Pancreas (tissue), 10 donors: ENCODE data around the gene VWA8. TPM values are rescaled to one million over a fixed set of nuclear protein-coding genes. Genes with fewer than 3 reads are reported as not detected.
"Not testable (repeated sequence)": the region's sequence is repeated elsewhere in the genome, so short reads cannot be mapped to it uniquely, and the experiment has no call there.

Experiments used
- ATAC-seq, 4 donors: fragments of 200-7000 bp; cut with Tn5 transposase; one replicate each; pipeline versions ENCODE4 v1.8.0 to v1.9.1; 2020; ENCODE audit warnings: mild to moderate bottlenecking in 4 of 4, moderate library complexity in 4 of 4
- DNase-seq, 6 donors: peaks; one replicate each; pipeline ENCODE4 v3.0.0-alpha.2; 2020
- FAIRE-seq: peaks from 2 replicates; lab custom pipeline; 2012; peaks lifted over from hg19 to GRCh38; lab: Jason Lieb, UNC
- H3K27ac ChIP-seq, 4 donors: fragments of 200-600 bp; sonication (generic); 1 replicate in 3 of 4; 2 replicates in 1 of 4; pipeline versions ENCODE4 v1.5.0 to v1.8.0; 2020
- H3K27me3 ChIP-seq, 4 donors: fragments of 200-600 bp; one replicate each; pipeline ENCODE4 v1.8.0; 2021
- H3K36me3 ChIP-seq, 3 donors: fragments of 200-600 bp; sonication (generic) in 1 of 3; one replicate each; pipeline versions ENCODE4 v1.5.0 to v1.8.0; 2020 to 2021
- H3K4me1 ChIP-seq, 3 donors: fragments of 200-600 bp; one replicate each; pipeline ENCODE4 v1.8.0; 2021
- H3K4me3 ChIP-seq, 4 donors: fragments of 200-600 bp; sonication (generic) in 2 of 4; one replicate each; pipeline versions ENCODE4 v1.5.0 to v1.8.0; 2020 to 2021
- H3K9me3 ChIP-seq, 4 donors: fragments of 200-600 bp; one replicate each; pipeline ENCODE4 v1.8.0; 2021
- WGBS, 2 donors: extraction: QIAGEN DNeasy Blood & Tissue Kit; methylation state at CpG; one replicate each; pipeline ENCODE4 v1.1.7; 2013; 5-methylcytosine and 5-hydroxymethylcytosine counted together
- intact Hi-C, 3 donors: fragments of 100-400 bp; cut with DNase I; formaldehyde crosslinking; loops; one replicate each; pipeline versions ENCODE4 v1.11.1 to v1.14.2; 2022
- polyA plus RNA-seq, 2 donors: library from polyadenylated mRNA; stranded (reverse); fragments of 200-250 nt; gene quantifications; one replicate each; pipeline ENCODE4 v1.2.3, GENCODE V29; 2013
- total RNA-seq, 6 donors: library from RNA; stranded (reverse); fragmentation: NEBNext Ultra II Directional in 4 of 6; extraction: Animal tissue kit (Norgen Biotek cat#: 25700) in 4 of 6; gene quantifications; one replicate each; pipeline versions ENCODE4 v1.2.1 to v1.2.4, GENCODE V29; 2021 to 2023
- TF ChIP-seq, protein P1 (sequence below), 4 donors: fragments of 200-600 bp; sonication (generic) in 3 of 4; IDR thresholded peaks; one replicate each; pipeline versions ENCODE4 v1.5.0 to v1.8.0; 2021; ENCODE audit warnings: antibody characterized with exemption in 4 of 4
- donor health status: healthy with polysubstance abuse.
- donor health status: DM: no; HTN: no; CAD: no; lungs with moderate emphysema.
- donor health status: DM: no; HTN: no; CAD: no.
- donor health status: control.
- donor health status: control.
- donor health status: Bipolar disorder and iron deficiency.
- donor health status: DM: yes; HTN: yes; CAD: no.
- donor health status: DM: no; HTN: no; CAD: no.
- donor health status: DM: no; HTN: no; CAD: no.
- donor health status: DM: yes; HTN: yes; CAD: no.

Gene VWA8
- total and polyA plus RNA-seq, 8 donors, result 3.3 to 15.8 (median 9.2) TPM

DNA sequence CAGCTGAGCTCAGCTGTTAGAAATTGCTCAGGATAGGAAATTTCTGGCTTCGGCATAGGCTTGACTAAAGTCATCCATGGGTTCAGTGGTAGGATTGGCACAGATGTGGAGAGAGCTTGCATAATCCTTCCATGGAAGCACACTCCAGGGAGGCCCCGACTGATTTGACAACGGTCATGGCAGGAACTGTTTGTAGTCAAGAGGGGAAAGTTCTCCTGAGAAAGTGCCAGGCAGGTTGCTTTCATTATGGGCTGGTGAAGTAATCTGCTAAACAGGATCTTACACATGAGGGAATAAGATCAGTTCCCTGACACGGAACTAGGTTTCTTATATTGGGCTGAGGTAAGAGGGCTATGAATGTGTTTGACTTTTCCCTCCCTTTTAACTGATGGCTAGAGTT, 383.5 kb downstream of the VWA8 start:
- DNase-seq, result no peak
- no peak overlapping the region for H3K4me3 ChIP-seq
- ATAC-seq, result peak in 3 of 4 donors; percentile 34 to 69 (median 47)
- no peaks in the 10 kb centered on the region for H3K27me3 ChIP-seq
- intact Hi-C loops, result no loop called here
- no peaks in the 10 kb centered on the region for H3K9me3 ChIP-seq
- H3K4me1 ChIP-seq, result peaks cover 0 to 5% (median 0%) of the 10 kb centered on the region in 3 donors
- TF ChIP-seq, protein P1, sequence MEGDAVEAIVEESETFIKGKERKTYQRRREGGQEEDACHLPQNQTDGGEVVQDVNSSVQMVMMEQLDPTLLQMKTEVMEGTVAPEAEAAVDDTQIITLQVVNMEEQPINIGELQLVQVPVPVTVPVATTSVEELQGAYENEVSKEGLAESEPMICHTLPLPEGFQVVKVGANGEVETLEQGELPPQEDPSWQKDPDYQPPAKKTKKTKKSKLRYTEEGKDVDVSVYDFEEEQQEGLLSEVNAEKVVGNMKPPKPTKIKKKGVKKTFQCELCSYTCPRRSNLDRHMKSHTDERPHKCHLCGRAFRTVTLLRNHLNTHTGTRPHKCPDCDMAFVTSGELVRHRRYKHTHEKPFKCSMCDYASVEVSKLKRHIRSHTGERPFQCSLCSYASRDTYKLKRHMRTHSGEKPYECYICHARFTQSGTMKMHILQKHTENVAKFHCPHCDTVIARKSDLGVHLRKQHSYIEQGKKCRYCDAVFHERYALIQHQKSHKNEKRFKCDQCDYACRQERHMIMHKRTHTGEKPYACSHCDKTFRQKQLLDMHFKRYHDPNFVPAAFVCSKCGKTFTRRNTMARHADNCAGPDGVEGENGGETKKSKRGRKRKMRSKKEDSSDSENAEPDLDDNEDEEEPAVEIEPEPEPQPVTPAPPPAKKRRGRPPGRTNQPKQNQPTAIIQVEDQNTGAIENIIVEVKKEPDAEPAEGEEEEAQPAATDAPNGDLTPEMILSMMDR (IDR thresholded peaks at IDR 0.05), result no peak
- H3K36me3 ChIP-seq, result no peaks in the 10 kb centered on the region
- no peak for FAIRE-seq
- no peak overlapping the region for H3K27ac ChIP-seq
- 56 to 58% methylated on average over 4 of the region's 4 CpGs for WGBS, 2 donors

DNA sequence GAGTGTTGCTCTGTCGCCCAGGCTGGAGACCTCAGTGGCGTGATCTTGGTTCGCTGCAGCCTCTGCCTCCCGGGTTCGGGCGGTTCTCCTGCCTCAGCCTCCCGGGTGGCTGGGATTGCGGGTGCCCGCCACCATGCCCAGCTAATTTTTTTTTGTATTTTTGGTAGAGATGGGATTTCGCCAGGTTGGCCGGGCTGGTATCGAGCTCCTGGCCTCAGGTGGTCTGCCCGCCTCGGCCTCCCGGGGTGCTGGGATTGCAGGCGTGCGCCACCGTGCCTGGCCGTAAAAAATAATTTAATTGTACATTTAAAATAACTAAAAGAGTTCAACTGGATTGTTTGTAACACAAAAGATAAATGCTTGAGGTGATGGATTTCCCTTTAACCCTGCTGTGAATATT, 387.3 kb downstream of the VWA8 start:
- ATAC-seq, H3K9me3 ChIP-seq, intact Hi-C loops, DNase-seq, H3K27me3 ChIP-seq, H3K4me1 ChIP-seq, H3K36me3 ChIP-seq, H3K4me3 ChIP-seq, FAIRE-seq, H3K27ac ChIP-seq: not testable (repeated sequence)
- WGBS, 2 donors, result 97 to 98% methylated on average over 19 of the region's 19 CpGs

DNA sequence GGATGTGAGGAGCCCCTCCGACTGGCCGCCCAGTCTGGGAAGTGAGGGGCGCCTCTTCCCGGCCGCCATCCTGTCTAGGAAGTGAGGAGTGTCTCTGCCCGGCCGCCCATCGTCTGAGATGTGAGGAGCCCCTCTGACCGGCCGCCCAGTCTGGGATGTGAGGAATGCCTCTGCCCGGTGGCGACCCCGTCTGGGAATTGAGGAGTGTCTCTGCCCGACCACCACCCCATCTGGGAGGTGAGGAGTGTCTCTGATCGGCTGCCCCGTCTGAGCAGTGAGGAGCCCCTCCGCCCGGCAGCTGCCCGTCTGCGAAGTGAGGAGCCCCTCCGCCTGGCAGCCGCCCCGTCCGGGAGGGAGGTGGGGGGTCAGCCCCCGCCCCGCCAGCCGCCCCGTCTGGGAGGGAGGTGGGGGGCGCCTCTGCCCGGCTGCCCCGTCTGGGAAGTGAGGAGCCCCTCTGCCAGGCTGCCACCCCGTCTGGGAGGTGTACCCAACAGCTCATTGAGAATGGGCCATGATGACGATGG, 389.0 kb downstream of the VWA8 start:
- 97% methylated on average over 27 to 33 of the region's 33 CpGs for WGBS, 2 donors
- H3K4me3 ChIP-seq, intact Hi-C loops, FAIRE-seq, H3K36me3 ChIP-seq, H3K9me3 ChIP-seq, DNase-seq, ATAC-seq, H3K27ac ChIP-seq, H3K4me1 ChIP-seq, H3K27me3 ChIP-seq: not testable (repeated sequence)

DNA sequence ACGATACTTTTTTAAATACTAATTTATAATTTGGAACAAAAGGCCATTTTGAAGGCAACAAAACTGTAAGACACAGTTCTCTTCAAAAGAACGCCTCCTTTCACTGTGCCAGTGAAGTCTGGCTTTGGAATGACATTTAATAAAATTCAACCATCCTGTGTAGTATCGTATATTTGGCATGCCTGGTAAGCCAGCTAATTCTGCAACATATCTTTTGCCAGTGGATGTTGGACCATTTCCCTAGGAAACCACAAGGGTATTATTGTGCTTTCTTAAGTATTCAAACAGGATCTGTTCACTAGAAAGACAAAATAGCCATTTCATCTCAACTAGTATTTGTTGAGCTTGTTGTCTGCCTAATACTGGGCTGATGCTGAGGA, 391.9 kb downstream of the VWA8 start:
- H3K4me1 ChIP-seq, result peaks cover 0 to 4% (median 1%) of the 10 kb centered on the region in 3 donors
- WGBS, 2 donors, result 85 to 92% methylated on average over 3 of the region's 3 CpGs
- FAIRE-seq (no peak), ATAC-seq (no peak), DNase-seq (no peak)
- intact Hi-C loops, result no loop called here
- H3K27me3 ChIP-seq, result no peaks in the 10 kb centered on the region
- no peak overlapping the region for H3K27ac ChIP-seq
- no peak overlapping the region for H3K4me3 ChIP-seq
- no peaks in the 10 kb centered on the region for H3K9me3 ChIP-seq
- H3K36me3 ChIP-seq, result peaks cover 0 to 4% (median 2%) of the 10 kb centered on the region in 3 donors
- TF ChIP-seq, protein P1 (IDR thresholded peaks at IDR 0.05), result no peak

DNA sequence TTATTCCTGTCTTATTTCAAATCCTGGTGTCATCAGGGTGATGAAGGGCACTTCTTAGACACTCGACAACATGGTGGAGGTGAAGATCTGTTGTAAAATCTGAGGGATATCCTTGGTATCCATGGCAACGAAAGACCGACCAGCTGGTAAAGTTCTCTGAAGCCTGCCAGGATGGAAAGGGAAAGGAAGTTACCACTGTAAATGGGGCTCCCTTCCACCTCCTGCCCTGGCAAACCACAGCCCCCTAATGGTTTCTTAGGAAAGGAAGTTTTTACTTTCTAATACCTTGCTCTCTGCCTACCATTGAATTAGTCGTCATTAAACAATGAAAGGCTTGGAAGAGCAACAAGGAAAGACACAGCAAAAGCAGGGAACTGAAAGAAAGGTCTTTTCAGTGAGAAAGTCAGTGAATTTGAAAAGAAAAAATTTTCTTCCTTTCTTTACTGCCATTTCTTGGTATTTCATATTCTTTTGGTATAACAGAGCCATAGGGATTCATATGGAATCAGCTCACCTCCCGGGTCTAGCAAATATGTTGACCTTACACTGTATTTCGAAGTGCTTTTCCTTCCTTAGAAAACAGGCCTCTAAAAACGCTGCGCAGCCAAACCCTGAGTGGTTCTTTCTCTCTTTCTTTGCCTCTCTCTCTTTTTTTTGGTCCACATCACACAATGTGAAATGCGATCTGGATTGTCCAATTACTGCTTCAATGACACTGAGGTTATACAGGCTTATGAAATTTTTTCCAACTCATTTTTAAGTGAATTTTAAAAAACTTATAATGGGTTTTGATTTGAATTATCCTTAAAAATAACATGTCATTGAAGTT, 392.6 kb downstream of the VWA8 start:
- no peak for DNase-seq
- Histone ChIP-seq H3K27ac (no peak overlapping the region), H3K4me1 (peaks cover 0 to 7% (median 0%) of the 10 kb centered on the region in 3 donors), H3K4me3 (no peak overlapping the region), H3K9me3 (no peaks in the 10 kb centered on the region), H3K36me3 (peaks cover 0 to 4% (median 2%) of the 10 kb centered on the region in 3 donors), H3K27me3 (no peaks in the 10 kb centered on the region)
- 83 to 88% methylated on average over 9 of the region's 9 CpGs for WGBS, 2 donors
- ATAC-seq, result no peak
- TF ChIP-seq, protein P1 (IDR thresholded peaks at IDR 0.05), result no peak
- FAIRE-seq, result no peak
- intact Hi-C loops, result no loop called here

DNA sequence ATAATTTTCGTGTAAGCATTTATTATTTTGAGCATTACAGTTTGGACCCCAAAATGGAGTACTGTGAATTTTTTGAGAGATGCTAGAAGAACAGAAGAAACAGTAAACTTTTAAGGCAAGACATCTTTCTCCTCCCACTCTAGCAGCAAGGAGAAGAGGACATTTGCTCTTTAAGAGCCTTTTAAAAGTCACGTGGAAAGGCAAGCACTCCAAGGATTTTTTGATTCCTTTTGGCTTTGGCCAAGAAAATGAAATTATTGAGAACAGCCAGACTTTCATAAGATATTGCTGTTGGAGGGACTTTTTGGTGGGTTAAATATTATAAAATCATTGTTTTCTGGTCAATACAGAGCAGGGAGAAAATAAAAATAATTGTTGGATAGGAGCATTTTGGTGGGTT, 393.5 kb downstream of the VWA8 start:
- ATAC-seq, result no peak
- no peaks in the 10 kb centered on the region for H3K27me3 ChIP-seq
- peaks cover 0 to 7% (median 0%) of the 10 kb centered on the region in 3 donors for H3K4me1 ChIP-seq
- DNase-seq, result no peak
- TF ChIP-seq, protein P1 (IDR thresholded peaks at IDR 0.05), result no peak
- H3K27ac ChIP-seq, result no peak overlapping the region
- no peak for FAIRE-seq
- no peaks in the 10 kb centered on the region for H3K9me3 ChIP-seq
- WGBS, 2 donors, result 81 to 83% methylated on average over 2 of the region's 2 CpGs
- peaks cover 0 to 4% (median 2%) of the 10 kb centered on the region in 3 donors for H3K36me3 ChIP-seq
- intact Hi-C loops, result no loop called here
- no peak overlapping the region for H3K4me3 ChIP-seq
